Measurements from ENCODE around the gene SFT2D1. TPM values are rescaled to one million over a fixed set of nuclear protein-coding genes. Genes with fewer than 3 reads are reported as not detected.

The SFT2D1 gene
- total and polyA plus RNA-seq, 9 of the 15 experiments (the other 6 are each of a cell fraction or from before 2014, with no cell fraction given) = 54.4 to 140 (median 74.6) TPM

- TF ChIP-seq POLR2AphosphoS5 (IDR thresholded peaks at IDR 0.05; ENCODE audit: control insufficient read depth, insufficient read depth, low read depth, low read length) = peak; percentile 9; the same call in 1 of the 2 replicates
- peak; percentile 60 for TF ChIP-seq ZNF316 (IDR thresholded peaks at IDR 0.05)
- no peak for TF ChIP-seq TGIF2 (CRISPR knock-in tag; IDR thresholded peaks at IDR 0.05)
- no peak for TF ChIP-seq KDM5B (IDR thresholded peaks at IDR 0.05; ENCODE audit: insufficient replicate concordance, low read depth, low read length)
- 84% methylated on average over 11 of the region's 11 CpGs for WGBS (ENCODE audit: insufficient coverage, low coverage, missing lambda C conversion rate)
- CTCF ChIA-PET (ENCODE audit: low intra/inter-chr PET ratio) = no interaction called here
- POLR2A ChIA-PET = interaction anchor here (0.6 to 1.3 kb wide), 3 partner anchors 18 to 57 kb away, joined by 3 read pairs; no protein-coding TSS in a partner anchor
- H4K20me1 ChIP-seq (replicated peaks; ENCODE audit: control insufficient read depth, insufficient read depth, low read length) = peaks cover 34% of the 10 kb centered on the region; the same call in 1 of the 2 replicates
- no peaks in the 10 kb centered on the region for H3K9me3 ChIP-seq (replicated peaks; ENCODE audit: control insufficient read depth, insufficient read depth, low read depth, low read length)
- in situ Hi-C loops (cut with MboI) (no loop called here), intact Hi-C loops (cut with micrococcal nuclease) (no loop called here)
- H3K9me1 ChIP-seq (ENCODE audit: control insufficient read depth, insufficient read depth, low read length) = peaks cover 16% of the 10 kb centered on the region
- DNase-seq (ENCODE audit: extremely low read depth in 1 of 4, low spot score in 3 of 4) (no peak), FAIRE-seq (no peak), ATAC-seq (no peak)
- peaks cover 64% of the 10 kb centered on the region for H3K36me3 ChIP-seq (ENCODE audit: control insufficient read depth, insufficient read depth, low read length)
- no peaks in the 10 kb centered on the region for H3K27me3 ChIP-seq (ENCODE audit: control insufficient read depth in 2 of 2, insufficient read depth in 2 of 2, low read length in 2 of 2)
- no peak overlapping the region for H3K4me2 ChIP-seq (ENCODE audit: insufficient read depth, low read length)
- no peak overlapping the region for H3K9ac ChIP-seq (ENCODE audit: insufficient read depth in 1 of 2, low read depth in 2 of 2, low read length in 2 of 2)
- no peak overlapping the region for H2AFZ ChIP-seq (ENCODE audit: low read depth, low read length)
- BruUV-seq (replicated peaks) = no TSS peak
- no peak overlapping the region for H3K27ac ChIP-seq (ENCODE audit: extremely low read depth, low read depth, low read length)
- no peak overlapping the region for H3K4me3 ChIP-seq
- peaks cover 8 to 11% of the 10 kb centered on the region in 2 experiments; a peak in 4 of 5 replicates for H3K4me1 ChIP-seq (replicated peaks in 1 of 2; ENCODE audit: control insufficient read depth in 2 of 2, insufficient read depth in 2 of 2, low read length in 2 of 2)
- H3K79me2 ChIP-seq (ENCODE audit: control insufficient read depth, insufficient read depth, low read length) = peaks cover 96% of the 10 kb centered on the region
Measured at GRCh38 chr6:166335378-166336302, 6.7 kb downstream of the SFT2D1 start.
